ENCODE measurements around the gene C2CD3.
"Not testable (repeated sequence)": the region's sequence is repeated elsewhere in the genome, so short reads cannot be mapped to it uniquely, and the experiment has no call there.

The C2CD3 gene

DNA sequence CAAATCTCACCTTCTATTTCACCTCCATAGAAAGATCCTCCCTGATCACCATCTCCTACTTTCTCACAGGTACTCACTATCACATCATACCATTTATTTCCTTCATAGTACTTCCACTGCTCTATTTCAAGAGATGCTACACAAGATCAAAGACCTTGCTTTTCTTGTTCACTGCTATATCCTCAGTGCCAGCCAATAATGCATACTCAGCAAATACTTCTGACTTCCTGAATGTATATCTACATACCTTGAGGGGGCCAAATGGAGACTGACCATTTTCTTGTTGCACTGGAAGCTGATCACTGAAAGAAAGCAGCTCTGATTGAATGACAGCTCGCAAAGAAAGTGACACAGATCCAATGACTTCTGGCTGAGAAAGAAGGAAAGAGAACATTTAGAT is 64.7 kb downstream of the C2CD3 start:
- no peak for DNase-seq

DNA sequence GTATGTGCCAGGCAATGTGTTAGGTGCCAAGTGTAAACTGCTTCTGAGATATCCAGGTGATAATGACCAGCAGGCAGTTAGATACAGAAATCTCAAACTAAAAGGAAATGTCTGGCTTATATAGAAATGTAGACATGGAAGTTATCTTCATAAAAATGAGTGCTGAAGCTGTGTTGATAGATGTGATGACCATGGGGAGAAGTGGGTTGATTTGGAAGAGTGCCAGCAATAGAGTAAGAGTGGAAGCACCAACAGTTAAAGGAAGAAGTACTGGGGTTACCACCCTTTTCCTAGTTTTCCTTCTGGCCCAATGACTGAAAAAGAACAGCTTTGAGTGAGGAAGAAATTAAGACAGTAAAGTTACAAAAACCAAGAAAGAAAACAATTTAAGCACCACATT is 68.5 kb downstream of the C2CD3 start:
- no peak for DNase-seq

DNA sequence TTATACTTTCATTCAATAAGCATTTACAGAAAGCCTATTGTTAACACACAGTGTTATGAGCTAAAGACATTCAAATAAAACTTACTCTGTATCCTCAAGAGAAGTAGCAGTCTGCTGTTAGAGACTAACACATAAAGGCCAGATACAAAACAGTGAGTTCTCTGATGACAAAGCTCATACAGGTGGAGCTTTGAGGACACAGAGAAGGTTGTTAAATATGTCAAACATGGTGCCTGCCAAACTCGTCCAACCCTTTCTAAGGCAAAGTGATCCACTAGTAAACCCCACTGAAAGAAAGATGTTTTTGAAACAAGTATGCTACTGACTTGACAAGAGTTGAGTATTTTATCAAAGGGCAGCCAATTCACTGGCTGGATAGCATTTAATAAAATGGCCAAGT is 70.1 kb downstream of the C2CD3 start:
- no peak for DNase-seq

DNA sequence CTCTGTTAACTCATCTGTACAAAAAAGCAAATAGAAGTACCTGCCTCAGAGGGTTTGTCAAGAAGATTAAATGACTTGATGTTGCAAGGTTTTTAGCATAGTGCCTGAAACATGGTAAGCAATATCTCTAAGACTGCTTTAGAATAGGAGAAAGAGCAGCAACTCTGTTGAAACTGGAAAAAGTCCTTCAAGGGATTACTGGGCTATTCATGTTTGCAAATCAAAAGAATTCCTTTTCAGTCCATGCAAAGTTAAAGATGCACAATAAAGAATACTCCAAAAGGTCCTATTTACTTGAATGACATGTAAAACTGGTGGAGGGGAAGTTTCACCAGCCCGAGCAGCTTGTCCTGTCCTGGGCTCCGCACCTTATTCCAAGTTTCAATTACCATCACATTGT is 70.6 kb downstream of the C2CD3 start:
- no peak for DNase-seq

DNA sequence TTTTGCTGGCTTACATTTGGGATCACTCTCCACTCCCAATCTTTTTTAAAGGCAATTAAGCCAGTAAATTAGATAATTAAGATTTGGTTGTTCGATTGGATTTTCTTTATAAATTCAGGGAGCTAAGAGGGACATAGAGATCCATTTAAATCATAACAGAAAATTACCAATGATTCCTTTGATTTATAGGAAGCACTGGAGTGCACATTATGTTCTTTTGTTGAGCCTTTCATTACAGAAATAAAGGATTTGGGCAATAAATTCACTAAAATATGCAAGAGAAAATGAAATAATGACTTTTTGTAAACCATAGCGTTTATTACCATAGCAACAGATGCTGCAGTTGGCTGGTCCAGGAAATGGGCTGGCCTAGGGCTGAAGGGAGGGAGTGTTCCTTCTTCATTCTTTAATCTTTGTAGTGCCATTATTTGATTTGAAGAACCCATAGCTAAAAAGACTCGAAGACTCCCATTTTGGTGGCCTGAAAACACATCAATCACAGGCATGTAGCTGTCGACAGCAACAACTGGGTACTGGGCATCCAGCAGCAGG is 73.0 kb downstream of the C2CD3 start:
- DNase-seq, result no peak

DNA sequence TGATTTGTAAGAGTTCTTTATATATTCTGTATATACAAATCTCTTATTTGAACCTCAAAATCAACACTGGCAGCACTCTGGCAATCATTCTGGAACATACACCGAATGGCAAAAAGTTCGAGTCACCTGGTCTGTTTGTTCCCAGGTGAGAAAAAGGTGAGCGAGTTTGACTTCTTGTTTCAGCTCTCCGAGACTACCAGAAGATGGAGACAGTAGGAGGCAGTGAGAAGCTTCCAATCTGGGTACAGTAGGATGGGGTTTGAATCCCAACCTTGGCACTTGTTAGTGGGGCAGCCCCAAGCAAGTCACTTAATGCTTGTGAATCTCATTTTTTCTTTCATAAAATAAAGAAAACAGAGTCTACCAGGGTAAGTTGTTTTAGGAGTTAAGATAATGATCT is 76.4 kb downstream of the C2CD3 start:
- DNase-seq, result no peak

DNA sequence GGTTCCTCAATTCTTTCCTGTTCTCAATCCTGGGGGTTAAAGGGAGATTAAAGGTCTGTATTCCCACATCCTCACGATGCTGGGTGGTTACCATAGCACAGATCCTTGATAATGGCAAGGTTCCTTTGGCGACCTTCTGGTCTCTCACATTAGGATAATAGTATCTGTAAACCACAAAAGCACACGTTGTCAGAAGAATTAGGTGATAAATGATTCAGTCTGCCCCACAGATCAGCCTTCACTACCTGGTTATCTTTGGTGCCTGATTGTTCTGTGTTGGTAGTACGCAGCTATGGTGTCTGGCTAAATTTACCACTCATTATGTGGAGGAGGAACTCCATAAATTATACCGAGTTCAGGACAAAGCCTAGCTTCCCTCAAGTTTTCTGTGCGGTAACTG is 78.4 kb downstream of the C2CD3 start:
- DNase-seq, result no peak

DNA sequence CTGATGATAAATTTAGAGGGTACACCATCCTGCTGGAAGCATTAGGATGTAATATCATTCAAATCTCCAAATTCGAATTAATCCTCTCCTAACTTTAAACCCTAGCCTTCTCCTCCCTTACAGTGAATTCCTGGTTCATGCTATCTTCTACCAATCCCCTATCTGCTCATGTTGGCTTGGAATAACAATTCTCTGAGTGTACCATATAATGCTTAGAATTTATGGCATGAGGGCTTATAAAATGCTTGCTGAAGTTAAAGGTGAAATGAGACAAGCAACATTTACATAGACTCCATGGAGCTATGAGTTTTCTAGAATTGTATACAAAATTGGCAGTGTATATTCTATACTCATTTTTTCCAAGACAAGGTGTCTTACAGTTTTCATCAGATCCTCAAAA is 79.3 kb downstream of the C2CD3 start:
- DNase-seq, result no peak

DNA sequence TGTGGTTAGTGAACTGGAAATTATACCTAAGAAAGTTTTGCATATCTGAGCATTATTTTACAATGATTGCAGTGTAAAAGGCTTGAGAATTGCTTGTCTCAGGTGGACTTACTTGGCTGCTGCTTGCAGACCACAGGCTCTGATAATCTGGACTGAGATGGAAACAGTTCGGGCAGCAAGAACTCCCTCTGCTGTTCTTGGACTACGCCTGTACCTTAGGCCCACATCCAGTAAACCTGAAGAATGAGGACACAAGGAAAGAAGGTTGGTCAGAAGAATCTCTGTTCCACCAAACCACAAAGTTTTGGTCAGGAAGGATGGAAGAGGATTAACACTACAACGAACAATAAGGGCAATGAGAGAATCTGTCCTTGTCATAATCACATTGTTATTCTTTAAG is 80.1 kb downstream of the C2CD3 start:
- no peak for DNase-seq

DNA sequence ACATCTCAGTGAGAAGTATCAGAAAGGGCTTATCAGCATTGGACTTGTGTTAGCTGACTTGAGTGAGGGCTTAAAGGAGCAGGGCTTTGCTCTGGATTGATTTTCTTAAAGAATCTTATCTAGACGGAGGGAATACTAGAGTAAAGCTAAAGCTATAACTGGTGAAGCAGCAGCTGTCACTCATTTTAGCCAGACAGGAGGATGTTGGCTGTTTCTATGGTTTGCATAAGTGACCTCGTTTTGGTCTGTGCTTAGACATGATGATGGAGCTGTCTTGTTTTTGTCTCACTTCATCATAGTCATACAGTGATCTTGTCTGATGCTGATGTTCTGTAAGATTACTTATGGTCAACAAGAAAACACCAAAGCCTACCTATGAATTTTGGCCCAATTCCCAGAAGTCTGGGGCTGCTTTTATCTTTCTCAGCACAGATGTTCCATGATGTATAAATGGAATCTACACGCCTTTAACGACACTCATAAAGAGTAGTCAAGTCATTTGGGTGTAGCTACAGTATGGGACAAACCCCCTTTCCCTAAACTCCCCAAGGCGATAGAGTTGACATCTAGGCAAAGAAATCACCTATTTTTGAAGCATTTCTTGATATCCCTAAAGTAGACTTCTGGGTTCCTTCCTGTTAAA is 84.4 kb downstream of the C2CD3 start:
- DNase-seq, result no peak

- no peak for DNase-seq
Observed at GRCh38 chr11:74085542-74085892, 85.3 kb downstream of the C2CD3 start.

DNA sequence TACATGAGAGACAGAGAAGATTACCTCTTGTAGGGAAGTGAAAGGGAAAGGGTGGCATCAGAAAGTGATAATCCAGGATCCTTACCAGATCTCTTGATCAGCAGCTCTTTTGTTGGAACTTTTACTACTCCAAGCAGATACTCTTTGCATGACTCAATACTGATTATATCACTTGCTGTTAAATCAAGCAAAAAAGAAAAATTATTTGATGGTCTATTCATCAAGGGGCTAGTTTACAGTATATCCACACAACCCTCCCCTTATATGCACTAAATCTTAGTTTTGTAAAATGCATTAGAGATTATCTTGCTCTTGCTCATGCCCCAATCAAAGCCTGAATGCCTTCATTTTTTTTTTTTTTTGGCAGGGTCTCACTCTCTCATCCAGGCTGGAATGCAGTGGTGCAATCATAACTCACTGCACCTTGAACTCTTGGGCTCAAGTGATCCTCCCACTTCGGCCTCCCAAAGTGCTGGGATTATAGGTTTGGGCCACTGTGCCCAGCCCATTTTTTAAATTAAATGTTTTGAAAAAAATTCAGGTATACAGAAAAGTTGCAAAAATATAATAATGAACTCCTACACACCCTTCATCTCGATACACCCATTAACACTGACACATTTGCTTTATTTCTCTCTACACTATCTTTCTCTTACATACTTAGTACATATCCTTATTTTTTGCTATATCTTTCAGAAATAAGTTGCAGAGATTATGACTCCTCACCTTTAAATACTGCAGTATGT is 85.8 kb downstream of the C2CD3 start:
- peak; percentile 34 for DNase-seq

GRCh38 chr11:74083927-74084326 is 86.9 kb downstream of the C2CD3 start:
- DNase-seq, result not testable (repeated sequence)

DNA sequence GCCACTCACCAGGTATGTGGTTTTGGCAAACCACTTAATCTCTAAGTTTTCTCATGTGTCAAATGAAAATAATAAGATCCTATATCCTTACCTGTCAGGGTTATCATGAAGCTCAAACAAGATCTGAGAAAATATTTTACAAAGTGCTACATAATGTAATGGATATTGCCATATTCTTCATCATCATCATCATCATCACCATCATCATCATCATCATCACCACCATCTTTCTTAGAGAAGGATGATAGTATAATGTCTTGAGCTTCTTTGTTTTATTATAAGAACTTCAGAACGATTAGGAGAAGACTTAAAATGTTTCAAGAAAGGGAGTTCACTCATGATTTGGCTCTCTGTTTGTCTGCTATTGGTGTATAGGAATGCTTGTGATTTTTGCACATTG is 89.4 kb downstream of the C2CD3 start:
- no peak for DNase-seq

DNA sequence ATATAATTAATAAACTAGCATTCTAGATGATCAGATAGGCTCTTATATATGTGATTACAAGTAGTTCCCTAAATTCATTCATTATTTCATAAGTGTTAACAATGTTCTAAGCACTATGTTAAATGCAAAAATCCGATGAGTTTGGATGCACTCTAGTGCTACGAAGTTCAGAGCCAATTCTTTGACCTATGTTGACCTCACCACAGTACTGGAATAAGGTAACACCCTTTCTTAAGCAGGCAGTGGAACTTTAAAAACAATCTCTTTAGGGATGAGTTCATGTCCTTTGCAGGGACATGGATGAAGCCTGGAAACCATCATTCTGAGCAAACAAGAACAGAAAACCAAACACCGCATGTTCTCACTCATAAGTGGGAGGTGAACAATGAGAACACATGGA is 93.6 kb downstream of the C2CD3 start:
- DNase-seq, result no peak

DNA sequence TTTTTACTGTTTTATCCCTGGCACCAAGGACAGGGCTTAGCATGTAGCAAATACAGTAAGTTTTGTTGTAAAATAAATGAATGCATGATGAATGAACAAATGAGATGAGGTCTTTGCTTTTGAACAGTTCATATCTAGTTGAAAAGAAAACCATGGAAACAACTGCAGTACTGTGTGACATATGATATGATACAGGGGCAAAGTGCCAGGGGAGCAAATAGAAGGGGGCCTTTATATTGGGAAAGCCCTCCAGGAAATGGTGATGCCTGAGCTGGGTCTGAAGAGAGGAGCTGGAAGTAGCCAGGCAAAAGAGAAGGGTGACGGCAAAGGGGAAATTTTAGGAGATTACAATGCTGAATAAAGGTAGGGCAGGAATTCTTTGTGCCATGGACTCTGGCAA is 98.1 kb downstream of the C2CD3 start:
- DNase-seq, result no peak

GRCh38 chr11:74072286-74072685 is 98.5 kb downstream of the C2CD3 start:
- DNase-seq, result no peak

GRCh38 chr11:74070723-74071492 is 99.9 kb downstream of the C2CD3 start:
- DNase-seq, result no peak

GRCh38 chr11:74069146-74070046 is 101.4 kb downstream of the C2CD3 start:
- DNase-seq, result peak; percentile 37

- not testable (repeated sequence) for DNase-seq
Observed at GRCh38 chr11:74066663-74067062, 104.1 kb downstream of the C2CD3 start.

DNA sequence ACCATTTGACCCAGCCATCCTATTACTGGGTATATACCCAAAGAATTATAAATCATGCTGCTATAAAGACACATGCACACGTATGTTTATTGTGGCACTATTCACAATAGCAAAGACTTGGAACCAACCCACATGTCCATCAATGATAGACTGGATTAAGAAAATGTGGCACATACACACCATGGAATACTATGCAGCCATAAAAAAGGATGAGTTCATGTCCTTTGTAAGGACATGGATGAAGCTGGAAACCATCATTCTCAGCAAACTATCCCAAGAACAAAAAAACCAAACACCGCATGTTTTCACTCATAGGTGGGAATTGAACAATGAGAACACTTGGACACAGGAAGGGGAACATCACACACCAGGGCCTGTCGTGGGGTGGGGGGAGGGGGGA is 105.3 kb downstream of the C2CD3 start:
- not testable (repeated sequence) for DNase-seq

DNA sequence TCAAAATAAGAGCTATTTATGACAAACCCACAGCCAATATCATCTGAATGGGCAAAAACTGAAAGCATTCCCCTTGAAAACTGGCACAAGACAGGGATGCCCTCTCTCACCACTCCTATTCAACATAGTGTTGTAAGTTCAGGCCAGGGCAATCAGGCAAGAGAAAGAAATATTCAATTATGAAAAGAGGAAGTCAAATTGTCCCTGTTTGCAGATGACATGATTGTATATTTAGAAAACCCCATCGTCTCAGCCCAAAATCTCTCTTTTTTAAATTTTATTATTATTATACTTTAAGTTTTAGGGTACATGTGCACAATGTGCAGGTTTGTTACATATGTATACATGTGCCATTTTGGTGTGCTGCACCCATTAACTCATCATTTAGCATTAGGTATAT is 107.2 kb downstream of the C2CD3 start:
- not testable (repeated sequence) for DNase-seq
